ENCODE data around the gene TRAPPC14. TPM values are rescaled to one million over a fixed set of nuclear protein-coding genes. Genes with fewer than 3 reads are reported as not detected.

TRAPPC14 gene
- total and polyA plus RNA-seq, 8 donors, result 10.7 to 33.3 (median 20.3) TPM

DNA sequence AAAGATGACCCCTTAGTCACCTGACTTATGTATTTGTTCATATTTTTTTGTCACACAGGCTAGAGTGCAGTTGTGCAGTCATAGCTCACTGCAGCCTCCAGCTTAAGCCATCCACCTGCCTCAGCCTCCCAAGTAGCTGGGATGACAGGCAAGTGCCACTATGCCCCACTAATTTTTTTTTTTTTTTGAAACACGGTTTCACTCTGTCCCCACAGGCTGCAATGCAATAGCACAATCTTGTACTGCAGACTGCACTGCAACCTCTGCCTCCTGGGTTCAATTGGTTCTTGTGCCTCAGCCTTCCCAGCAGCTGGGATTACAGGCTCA is 29.9 kb downstream of the TRAPPC14 start:
- no peak for DNase-seq
- TF ChIP-seq EP300 (IDR thresholded peaks at IDR 0.05) (no peak), POLR2AphosphoS5 (IDR thresholded peaks at IDR 0.05) (no peak)
- TF ChIP-seq, protein P1, sequence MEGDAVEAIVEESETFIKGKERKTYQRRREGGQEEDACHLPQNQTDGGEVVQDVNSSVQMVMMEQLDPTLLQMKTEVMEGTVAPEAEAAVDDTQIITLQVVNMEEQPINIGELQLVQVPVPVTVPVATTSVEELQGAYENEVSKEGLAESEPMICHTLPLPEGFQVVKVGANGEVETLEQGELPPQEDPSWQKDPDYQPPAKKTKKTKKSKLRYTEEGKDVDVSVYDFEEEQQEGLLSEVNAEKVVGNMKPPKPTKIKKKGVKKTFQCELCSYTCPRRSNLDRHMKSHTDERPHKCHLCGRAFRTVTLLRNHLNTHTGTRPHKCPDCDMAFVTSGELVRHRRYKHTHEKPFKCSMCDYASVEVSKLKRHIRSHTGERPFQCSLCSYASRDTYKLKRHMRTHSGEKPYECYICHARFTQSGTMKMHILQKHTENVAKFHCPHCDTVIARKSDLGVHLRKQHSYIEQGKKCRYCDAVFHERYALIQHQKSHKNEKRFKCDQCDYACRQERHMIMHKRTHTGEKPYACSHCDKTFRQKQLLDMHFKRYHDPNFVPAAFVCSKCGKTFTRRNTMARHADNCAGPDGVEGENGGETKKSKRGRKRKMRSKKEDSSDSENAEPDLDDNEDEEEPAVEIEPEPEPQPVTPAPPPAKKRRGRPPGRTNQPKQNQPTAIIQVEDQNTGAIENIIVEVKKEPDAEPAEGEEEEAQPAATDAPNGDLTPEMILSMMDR (IDR thresholded peaks at IDR 0.05), result no peak
- Histone ChIP-seq H3K4me3 (no peak overlapping the region), H3K27me3 (no peaks in the 10 kb centered on the region), H3K9me3 (no peaks in the 10 kb centered on the region), H3K36me3 (peaks cover 0 to 10% (median 0%) of the 10 kb centered on the region in 4 donors), H3K27ac (peak overlapping the region in 1 of 5 donors; percentile 99), H3K4me1 (peaks cover 35 to 60% (median 50%) of the 10 kb centered on the region in 4 donors)
- 46 to 63% (median 48%) methylated on average over 1 of the region's 1 CpG for WGBS, 5 donors
- intact Hi-C loops (cut with DNase I; ENCODE audit: low total_unique reads), result no loop called here

DNA sequence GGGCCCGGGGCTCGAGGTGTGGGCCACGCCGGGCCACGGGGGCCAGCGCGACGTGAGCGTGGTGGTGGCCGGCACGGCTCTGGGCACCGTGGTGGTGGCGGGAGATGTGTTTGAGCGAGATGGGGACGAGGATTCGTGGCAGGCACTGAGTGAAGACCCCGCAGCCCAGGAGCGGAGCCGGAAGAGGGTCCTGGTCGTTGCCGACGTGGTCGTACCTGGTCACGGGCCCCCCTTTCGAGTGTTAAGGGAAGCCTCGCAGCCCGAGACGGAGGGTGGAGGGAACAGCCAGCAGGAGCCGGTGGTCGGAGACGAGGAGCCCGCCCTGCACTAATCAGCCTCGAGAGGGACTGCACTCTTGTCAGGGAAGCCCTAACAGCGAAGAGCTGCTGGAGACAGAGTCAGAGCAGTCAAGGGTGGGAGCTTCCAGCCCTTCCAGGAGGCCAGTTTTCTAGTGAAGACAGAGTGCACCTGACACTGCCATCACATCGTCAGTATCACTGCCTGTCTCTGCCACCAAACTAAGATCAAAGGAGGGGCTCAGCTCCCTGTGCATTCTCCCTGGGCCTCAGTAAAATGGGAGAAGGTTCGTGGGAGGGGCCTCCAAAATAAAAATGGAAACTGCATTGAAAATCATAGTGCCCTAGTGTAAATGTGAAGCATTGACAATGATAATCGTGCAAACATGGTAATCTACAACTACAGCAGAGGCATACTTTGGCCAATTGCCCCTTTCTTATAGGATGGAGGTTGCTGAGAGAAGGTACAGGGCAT is 30.5 kb downstream of the TRAPPC14 start:
- WGBS, 5 donors, result 2 to 14% (median 3%) methylated on average over 3 to 37 of the region's 37 CpGs
- H3K4me1 ChIP-seq, result peaks cover 35 to 60% (median 50%) of the 10 kb centered on the region in 4 donors
- intact Hi-C loops (cut with DNase I; ENCODE audit: low total_unique reads), result no loop called here

DNA sequence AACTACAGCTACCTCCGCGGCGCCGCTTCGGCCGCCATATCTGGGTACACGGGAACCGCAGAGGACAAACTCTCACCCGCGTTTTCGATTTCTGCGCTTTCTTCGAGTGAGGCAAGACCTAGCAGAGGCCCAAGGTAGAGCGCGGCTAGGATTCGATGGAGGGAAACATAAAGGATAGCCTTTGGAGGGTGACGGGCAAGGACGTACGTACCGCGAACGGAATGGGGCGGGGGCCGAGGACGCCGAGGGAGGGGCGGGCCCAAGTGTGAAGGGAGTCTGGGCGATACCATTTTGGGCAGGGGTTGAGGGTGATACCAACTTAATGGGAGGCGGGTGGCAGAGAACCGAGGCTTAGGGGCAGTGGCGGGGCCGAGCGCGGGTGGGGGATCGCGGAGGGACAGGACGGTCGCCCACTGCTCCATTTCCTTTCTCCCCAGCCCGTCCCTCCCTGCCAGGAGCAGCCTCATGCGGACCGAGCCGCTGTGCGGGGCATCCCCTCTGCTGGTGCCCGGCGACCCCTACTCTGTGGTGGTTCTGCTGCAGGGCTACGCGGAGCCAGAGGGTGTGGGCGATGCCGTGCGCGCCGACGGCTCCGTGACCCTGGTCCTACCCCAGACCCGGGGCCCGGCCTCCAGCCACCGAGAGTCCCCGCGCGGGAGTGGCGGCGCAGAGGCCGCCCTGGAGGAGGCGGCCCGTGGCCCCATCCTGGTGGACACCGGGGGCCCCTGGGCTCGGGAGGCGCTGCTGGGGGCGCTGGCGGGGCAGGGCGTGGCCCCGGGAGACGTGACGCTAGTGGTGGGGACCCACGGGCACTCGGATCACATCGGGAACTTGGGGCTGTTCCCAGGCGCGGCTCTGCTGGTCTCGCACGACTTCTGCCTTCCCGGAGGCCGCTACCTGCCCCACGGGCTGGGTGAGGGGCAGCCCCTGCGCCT is 31.3 kb downstream of the TRAPPC14 start, which contains the start of gene MBLAC1:
Gene MBLAC1 (plus strand): TSS at position 37 of the 935 bp plus-strand sequence. CDS start 429 bp downstream, at position 466.
- intact Hi-C loops (cut with DNase I; ENCODE audit: low total_unique reads), result no loop called here
- WGBS, 5 donors, result 0 to 1% (median 0%) methylated on average over 39 to 85 of the region's 85 CpGs
- H3K27me3 ChIP-seq, result no peaks in the 10 kb centered on the region

More for the DNA sequence above, 30.5 kb downstream of the TRAPPC14 start:
- H3K9me3 ChIP-seq, result no peaks in the 10 kb centered on the region
- peak in 1 of 2 donors; percentile 64 for DNase-seq
- H3K27ac ChIP-seq, result peak overlapping the region; percentile 97 to 99 (median 99)
- peaks cover 0 to 16% (median 0%) of the 10 kb centered on the region in 4 donors for H3K36me3 ChIP-seq
- H3K27me3 ChIP-seq, result no peaks in the 10 kb centered on the region
- TF ChIP-seq POLR2AphosphoS5 (IDR thresholded peaks at IDR 0.05) (no peak), POLR2A (IDR thresholded peaks at IDR 0.05) (no peak), EP300 (IDR thresholded peaks at IDR 0.05) (no peak)
- TF ChIP-seq, protein P1 (IDR thresholded peaks at IDR 0.05), result no peak
- H3K4me3 ChIP-seq, result peak overlapping the region; percentile 79 to 94 (median 91)

More for the DNA sequence above, 31.3 kb downstream of the TRAPPC14 start, which contains the start of gene MBLAC1:
- Histone ChIP-seq H3K4me3 (peak within 1 kb of the TSS; percentile 79 to 94 (median 91)), H3K27ac (peak within 1 kb of the TSS; percentile 97 to 99 (median 99)), H3K9me3 (no peaks in the 10 kb centered on the region), H3K36me3 (peaks cover 0 to 16% (median 0%) of the 10 kb centered on the region in 4 donors), H3K4me1 (peaks cover 41 to 59% (median 49%) of the 10 kb centered on the region in 4 donors)
- DNase-seq, result peak; percentile 90 to 97
- no peak for TF ChIP-seq EP300 (IDR thresholded peaks at IDR 0.05)
- peak in 2 of 3 donors; percentile 78 to 83 for TF ChIP-seq POLR2AphosphoS5 (IDR thresholded peaks at IDR 0.05)
- TF ChIP-seq POLR2A (IDR thresholded peaks at IDR 0.05), result no peak
- TF ChIP-seq, protein P1 (IDR thresholded peaks at IDR 0.05), result peak in 1 of 7 experiments; percentile 6

Data from stomach (tissue), 9 donors.